ENCODE measurements around the gene FAM20C. TPM values are rescaled to one million over a fixed set of nuclear protein-coding genes. Genes with fewer than 3 reads are reported as not detected.

Gene FAM20C
- total RNA-seq, 1 experiment from 2014 or later, result 62.6 TPM

DNA sequence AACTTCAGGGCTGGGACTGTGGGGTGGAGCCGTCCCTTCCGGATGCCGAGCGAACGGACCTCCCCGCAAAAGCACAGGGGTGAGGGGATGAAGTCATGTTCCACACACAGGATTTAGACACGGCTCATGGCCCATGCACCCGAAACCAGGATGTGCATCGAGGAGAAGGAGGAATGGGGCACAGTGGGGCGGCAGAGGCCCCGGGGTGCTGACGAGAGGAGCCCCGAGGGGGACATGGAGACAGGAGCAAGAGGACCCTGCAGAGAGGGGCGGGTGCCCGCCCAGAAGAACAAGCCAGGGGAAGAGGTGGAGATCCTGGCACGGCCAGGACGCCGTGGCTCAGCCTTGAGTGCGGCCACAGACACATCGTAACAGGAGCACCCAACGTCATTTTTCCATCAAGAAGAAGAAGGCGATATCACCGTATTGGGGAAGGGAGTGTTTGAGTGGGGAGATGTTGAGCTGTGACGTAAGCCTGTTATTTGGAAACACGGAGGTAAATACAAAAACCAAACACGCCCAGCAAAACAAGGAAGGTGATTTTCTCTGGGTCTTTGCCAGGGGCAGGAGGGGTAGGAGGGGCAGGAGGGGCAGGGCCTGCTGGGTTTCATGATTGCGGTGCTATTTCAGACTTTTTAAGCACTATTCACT lies 72.3 kb downstream of the FAM20C start:
- TF ChIP-seq CTCF (conservative IDR thresholded peaks at IDR 0.05), result no peak
- Histone ChIP-seq H4K20me1 (ENCODE audit: control insufficient read depth, insufficient read depth, insufficient read length) (no peaks in the 10 kb centered on the region), H4K8ac (replicated peaks; ENCODE audit: insufficient read length, low read depth, low read length) (no peak overlapping the region), H3K4me2 (ENCODE audit: insufficient read depth, insufficient read length, low read length) (no peak overlapping the region), H2AFZ (ENCODE audit: low read length) (no peak overlapping the region), H3K9me3 (ENCODE audit: control insufficient read depth, low read depth, low read length) (peaks cover 38% of the 10 kb centered on the region), H3K4me1 (ENCODE audit: insufficient read depth, low read length) (no peaks in the 10 kb centered on the region), H3K79me1 (ENCODE audit: insufficient read depth, low read depth, low read length, poor library complexity, severe bottlenecking) (no peaks in the 10 kb centered on the region), H3K79me2 (ENCODE audit: insufficient read depth, low read length) (no peaks in the 10 kb centered on the region), H2BK5ac (ENCODE audit: insufficient read length, low read length) (no peak overlapping the region), H3K27ac (ENCODE audit: insufficient read length, low read depth, low read length) (no peak overlapping the region), H2BK120ac (ENCODE audit: low read depth, low read length, poor library complexity, severe bottlenecking) (no peak overlapping the region), H3K56ac (ENCODE audit: insufficient read length, low read depth, low read length) (no peak overlapping the region), H3K27me3 (ENCODE audit: insufficient read depth, low read length) (no peaks in the 10 kb centered on the region), H2BK15ac (ENCODE audit: low read depth, low read length) (no peak overlapping the region), H4K91ac (ENCODE audit: insufficient read length, low read depth, low read length) (no peak overlapping the region), H3T11ph (ENCODE audit: low read length) (no peak overlapping the region), H3K18ac (ENCODE audit: insufficient read length, low read depth, low read length) (no peak overlapping the region), H3K23me2 (ENCODE audit: insufficient read length, low read depth, low read length, poor library complexity, severe bottlenecking) (no peaks in the 10 kb centered on the region), H4K5ac (ENCODE audit: insufficient read length, low read depth, low read length) (no peak overlapping the region), H3K23ac (ENCODE audit: insufficient read length, low read depth, low read length) (no peak overlapping the region), H2AK5ac (ENCODE audit: insufficient read length, low read length) (no peak overlapping the region), H2BK20ac (ENCODE audit: low read depth, low read length, poor library complexity, severe bottlenecking) (no peak overlapping the region), H2BK12ac (ENCODE audit: insufficient read length, low read depth, low read length) (no peak overlapping the region), H3K14ac (ENCODE audit: insufficient read depth, low read length) (no peak overlapping the region), H3K9ac (ENCODE audit: extremely low read depth, insufficient read length, low read length) (no peak overlapping the region), H3K4ac (ENCODE audit: low read depth, low read length) (no peak overlapping the region)
- Mint-ChIP-seq H3K27me3 (ENCODE audit: low read depth) (peaks cover 48% of the 10 kb centered on the region), H3K36me3 (ENCODE audit: insufficient read depth in 1 of 3, low read depth in 3 of 3) (peaks cover 36 to 49% (median 41%) of the 10 kb centered on the region in 3 experiments), H3K27ac (no peak overlapping the region), H3K9me3 (peaks cover 65 to 76% of the 10 kb centered on the region in 2 experiments), H3K4me3 (no peak overlapping the region), H3K4me1 (no peaks in the 10 kb centered on the region)
- no CpG with 5 or more reads among the region's 27 CpGs for WGBS (ENCODE audit: extremely low coverage, insufficient read length, low lambda C conversion rate)
- no peak for DNase-seq
